Measurements from ENCODE around the gene KCTD16.

KCTD16 gene

GRCh38 chr5:144295284-144295683 lies 124.6 kb downstream of the KCTD16 start:
- no peak for FAIRE-seq

GRCh38 chr5:144297081-144297480 lies 126.4 kb downstream of the KCTD16 start:
- no peak for FAIRE-seq

GRCh38 chr5:144298658-144299057 lies 128.0 kb downstream of the KCTD16 start:
- FAIRE-seq: no peak

- FAIRE-seq: no peak
These were observed 134.0 kb downstream of the KCTD16 start for GRCh38 chr5:144304688-144305087.

GRCh38 chr5:144307736-144308135 lies 137.1 kb downstream of the KCTD16 start:
- no peak for FAIRE-seq

GRCh38 chr5:144308174-144308573 lies 137.5 kb downstream of the KCTD16 start:
- FAIRE-seq: no peak

- no peak for FAIRE-seq
These were observed 138.4 kb downstream of the KCTD16 start for GRCh38 chr5:144308906-144309670.

GRCh38 chr5:144310621-144311020 lies 139.9 kb downstream of the KCTD16 start:
- FAIRE-seq: no peak

- no peak for FAIRE-seq
These were observed 142.6 kb downstream of the KCTD16 start for GRCh38 chr5:144313147-144313726.

GRCh38 chr5:144315026-144315425 lies 144.4 kb downstream of the KCTD16 start:
- no peak for FAIRE-seq

GRCh38 chr5:144315994-144316634 lies 145.4 kb downstream of the KCTD16 start:
- no peak for FAIRE-seq

- no peak for FAIRE-seq
These were observed 147.3 kb downstream of the KCTD16 start for GRCh38 chr5:144318011-144318410.

- FAIRE-seq: no peak
These were observed 147.8 kb downstream of the KCTD16 start for GRCh38 chr5:144318460-144318859.

- no peak for FAIRE-seq
These were observed 152.5 kb downstream of the KCTD16 start for GRCh38 chr5:144323181-144323580.

- no peak for FAIRE-seq
These were observed 154.9 kb downstream of the KCTD16 start for GRCh38 chr5:144325532-144325931.

GRCh38 chr5:144328494-144328893 lies 157.8 kb downstream of the KCTD16 start:
- FAIRE-seq: no peak

- no peak for FAIRE-seq
These were observed 158.3 kb downstream of the KCTD16 start for GRCh38 chr5:144328980-144329379.

GRCh38 chr5:144329681-144330080 lies 159.0 kb downstream of the KCTD16 start:
- FAIRE-seq: no peak

GRCh38 chr5:144331361-144331760 lies 160.7 kb downstream of the KCTD16 start:
- FAIRE-seq: no peak

GRCh38 chr5:144332265-144332664 lies 161.6 kb downstream of the KCTD16 start:
- FAIRE-seq: no peak

GRCh38 chr5:144333336-144333920 lies 162.8 kb downstream of the KCTD16 start:
- FAIRE-seq: no peak

- FAIRE-seq: no peak
These were observed 164.9 kb downstream of the KCTD16 start for GRCh38 chr5:144335561-144335960.

- FAIRE-seq: no peak
These were observed 165.7 kb downstream of the KCTD16 start for GRCh38 chr5:144336191-144336961.

All from islet of Langerhans (tissue), 1 donor.